DOHH2 (cell line): ENCODE measurements around the gene ANO10.

Source experiments
- H3F3A ChIP-seq: fragments of 200-600 bp; sonication (generic), shearing (Covaris generic); 2 replicates; pipeline ENCODE4 v1.6.0; 2016; ENCODE audit warnings: antibody characterized with exemption, mild to moderate bottlenecking; ENCODE audit not compliant: control insufficient read depth, insufficient read depth
- H3K27ac ChIP-seq: fragments of 200-600 bp; sonication (generic); 2 replicates; pipeline ENCODE4 v1.5.1; 2014; ENCODE audit warnings: low read depth, mild to moderate bottlenecking, low read length, moderate library complexity
- H3K27me3 ChIP-seq: fragments of 200-600 bp; sonication (generic); 2 replicates; pipeline ENCODE4 v1.6.1; 2014; ENCODE audit warnings: mild to moderate bottlenecking, low read length, mixed read lengths; ENCODE audit not compliant: control insufficient read depth
- H3K36me3 ChIP-seq: fragments of 200-600 bp; sonication (generic); 2 replicates; pipeline ENCODE4 v1.6.1; 2014; ENCODE audit warnings: mild to moderate bottlenecking, low read length, moderate library complexity, mixed read lengths; ENCODE audit not compliant: control insufficient read depth
- H3K4me1 ChIP-seq: fragments of 200-600 bp; sonication (generic); 2 replicates; pipeline ENCODE4 v1.6.1; 2014; ENCODE audit warnings: mild to moderate bottlenecking, low read length, mixed read lengths; ENCODE audit not compliant: control insufficient read depth
- H3K4me2 ChIP-seq: fragments of 200-600 bp; sonication (generic); 2 replicates; pipeline ENCODE4 v1.6.0; 2014; ENCODE audit warnings: mild to moderate bottlenecking, low read length, moderate library complexity
- H3K4me3 ChIP-seq: fragments of 200-600 bp; sonication (generic); 2 replicates; pipeline ENCODE4 v1.5.1; 2014; ENCODE audit warnings: mild to moderate bottlenecking, low read length, mixed read lengths
- H3K79me2 ChIP-seq: fragments of 200-600 bp; sonication (generic); 2 replicates; pipeline ENCODE4 v1.6.1; 2014; ENCODE audit warnings: mild to moderate bottlenecking, low read length, mixed read lengths; ENCODE audit not compliant: control insufficient read depth
- H3K9me2 ChIP-seq: fragments of 200-600 bp; sonication (generic); replicated peaks from 2 replicates; pipeline ENCODE4 v1.6.1; 2014; ENCODE audit warnings: mild to moderate bottlenecking, low read length, mixed read lengths; ENCODE audit not compliant: control insufficient read depth
- H3K9me3 ChIP-seq: fragments of 200-600 bp; sonication (generic); 2 replicates; pipeline ENCODE4 v1.6.1; 2014; ENCODE audit warnings: antibody characterized with exemption, low read length, mixed read lengths; ENCODE audit not compliant: control insufficient read depth, insufficient read depth
- H4K20me1 ChIP-seq: fragments of 200-600 bp; sonication (generic); 2 replicates; pipeline ENCODE4 v1.6.0; 2014; ENCODE audit warnings: low read depth, mild to moderate bottlenecking, antibody characterized with exemption, low read length, moderate library complexity; ENCODE audit not compliant: control insufficient read depth, insufficient read depth
- CTCF ChIP-seq: fragments of 200-600 bp; sonication (generic); IDR thresholded peaks from one replicate; pipeline ENCODE4 v1.5.1; 2014; ENCODE audit warnings: antibody characterized with exemption, mild to moderate bottlenecking, low read depth, low read length; ENCODE audit not compliant: poor library complexity, severe bottlenecking
- EZH2phosphoT487 ChIP-seq: fragments of 200-600 bp; sonication (generic); IDR thresholded peaks from 2 replicates; pipeline ENCODE4 v1.6.1; 2017; ENCODE audit warnings: borderline replicate concordance, mild to moderate bottlenecking, antibody characterized with exemption, low read length, moderate library complexity, mixed read lengths

Gene ANO10

GRCh38 chr3:43338295-43338694, 283.5 kb downstream of the ANO10 start:
- no peaks in the 10 kb centered on the region for H3K27me3 ChIP-seq
- H3K9me2 ChIP-seq, result no peaks in the 10 kb centered on the region
- peaks cover 33% of the 10 kb centered on the region for H3K9me3 ChIP-seq
- H3K4me3 ChIP-seq, result no peak overlapping the region
- H4K20me1 ChIP-seq, result no peaks in the 10 kb centered on the region
- peaks cover 41% of the 10 kb centered on the region for H3K36me3 ChIP-seq
- H3F3A ChIP-seq, result no peaks in the 10 kb centered on the region
- no peaks in the 10 kb centered on the region for H3K4me1 ChIP-seq
- no peak overlapping the region for H3K4me2 ChIP-seq
- no peak for TF ChIP-seq CTCF
- no peak for TF ChIP-seq EZH2phosphoT487
- no peak overlapping the region for H3K27ac ChIP-seq
- no peaks in the 10 kb centered on the region for H3K79me2 ChIP-seq

GRCh38 chr3:43335799-43336198, 286.0 kb downstream of the ANO10 start:
- Histone ChIP-seq H3K27me3 (no peaks in the 10 kb centered on the region), H3F3A (no peaks in the 10 kb centered on the region), H3K4me1 (no peaks in the 10 kb centered on the region), H3K4me2 (no peak overlapping the region), H3K9me3 (peaks cover 33% of the 10 kb centered on the region), H3K36me3 (peaks cover 31% of the 10 kb centered on the region), H3K27ac (no peak overlapping the region), H3K4me3 (no peak overlapping the region), H3K9me2 (no peaks in the 10 kb centered on the region), H4K20me1 (no peaks in the 10 kb centered on the region), H3K79me2 (no peaks in the 10 kb centered on the region)
- TF ChIP-seq EZH2phosphoT487 (no peak), CTCF (no peak)

GRCh38 chr3:43334976-43335375, 286.8 kb downstream of the ANO10 start:
- Histone ChIP-seq H3F3A (no peaks in the 10 kb centered on the region), H3K4me3 (no peak overlapping the region), H3K4me1 (no peaks in the 10 kb centered on the region), H4K20me1 (no peaks in the 10 kb centered on the region), H3K27me3 (no peaks in the 10 kb centered on the region), H3K4me2 (no peak overlapping the region), H3K79me2 (no peaks in the 10 kb centered on the region), H3K27ac (no peak overlapping the region), H3K9me3 (peaks cover 33% of the 10 kb centered on the region), H3K36me3 (peaks cover 23% of the 10 kb centered on the region), H3K9me2 (no peaks in the 10 kb centered on the region)
- TF ChIP-seq EZH2phosphoT487 (no peak), CTCF (no peak)

GRCh38 chr3:43331381-43331780, 290.4 kb downstream of the ANO10 start:
- no peaks in the 10 kb centered on the region for H3K27me3 ChIP-seq
- H3F3A ChIP-seq, result no peaks in the 10 kb centered on the region
- H3K4me3 ChIP-seq, result no peak overlapping the region
- H3K27ac ChIP-seq, result no peak overlapping the region
- H3K9me3 ChIP-seq, result peaks cover 11% of the 10 kb centered on the region; the same call in 1 of the 2 replicates
- H3K4me2 ChIP-seq, result no peak overlapping the region
- no peaks in the 10 kb centered on the region for H3K9me2 ChIP-seq
- H3K36me3 ChIP-seq, result no peaks in the 10 kb centered on the region; the same call in 1 of the 2 replicates
- no peaks in the 10 kb centered on the region for H3K4me1 ChIP-seq
- no peaks in the 10 kb centered on the region for H4K20me1 ChIP-seq
- H3K79me2 ChIP-seq, result peaks cover 12% of the 10 kb centered on the region
- TF ChIP-seq CTCF, result no peak
